Liver (tissue), 9 donors: ENCODE results near the gene PGM3. TPM values are rescaled to one million over a fixed set of nuclear protein-coding genes. Genes with fewer than 3 reads are reported as not detected.

ENCODE experiments used
- DNase-seq: peaks from one replicate; pipeline ENCODE4 v3.0.0-alpha.2; 2017; ENCODE audit warnings: low spot score
- H3K27ac ChIP-seq, 2 donors: one replicate each; pipeline ENCODE4 v1.7.0; 2013; ENCODE audit warnings: inconsistent platforms in 2 of 2, low read length in 2 of 2, control low read depth in 1 of 2, low read depth in 1 of 2, mild to moderate bottlenecking in 1 of 2
- H3K27me3 ChIP-seq, 4 donors: one replicate each; pipeline versions ENCODE4 v1.6.1 to v1.7.0; 2013; ENCODE audit warnings: low read length in 3 of 4, inconsistent platforms in 1 of 4, mild to moderate bottlenecking in 1 of 4, moderate library complexity in 1 of 4; ENCODE audit not compliant: control insufficient read depth in 4 of 4, insufficient read depth in 4 of 4
- H3K36me3 ChIP-seq, 4 donors: one replicate each; pipeline versions ENCODE4 v1.6.1 to v1.7.0; 2013; ENCODE audit warnings: low read length in 3 of 4, mild to moderate bottlenecking in 3 of 4, low read depth in 1 of 4, moderate library complexity in 1 of 4; ENCODE audit not compliant: control insufficient read depth in 4 of 4, insufficient read depth in 3 of 4
- H3K4me1 ChIP-seq, 4 donors: one replicate each; pipeline versions ENCODE4 v1.6.1 to v1.7.0; 2013; ENCODE audit warnings: low read length in 3 of 4, mild to moderate bottlenecking in 3 of 4, moderate library complexity in 1 of 4; ENCODE audit not compliant: control insufficient read depth in 4 of 4, insufficient read depth in 4 of 4
- H3K4me3 ChIP-seq, 3 donors: one replicate each; pipeline versions ENCODE4 v1.6.1 to v1.7.0; 2013; ENCODE audit warnings: low read length in 3 of 3, control low read depth in 1 of 3, low read depth in 1 of 3, mild to moderate bottlenecking in 1 of 3
- H3K9ac ChIP-seq, 2 donors: one replicate each; pipeline ENCODE4 v1.7.0; 2013; ENCODE audit warnings: low read length in 2 of 2, mild to moderate bottlenecking in 2 of 2, moderate library complexity in 2 of 2, control low read depth in 1 of 2, low read depth in 1 of 2
- H3K9me3 ChIP-seq, 4 donors: one replicate each; pipeline versions ENCODE4 v1.6.1 to v1.7.0; 2013; ENCODE audit warnings: low read length in 3 of 4; ENCODE audit not compliant: control insufficient read depth in 4 of 4
- EGR1 ChIP-seq, 2 donors: IDR thresholded peaks; 2 replicates each; pipeline ENCODE4 v1.6.1; 2016 to 2018; ENCODE audit warnings: antibody characterized with exemption in 2 of 2, low read depth in 2 of 2
- FOXA1 ChIP-seq: IDR thresholded peaks from 2 replicates; pipeline ENCODE4 v1.6.1; 2016; ENCODE audit warnings: antibody characterized with exemption
- FOXA2 ChIP-seq: IDR thresholded peaks from 2 replicates; pipeline ENCODE4 v1.6.1; 2016; ENCODE audit warnings: antibody characterized with exemption
- HNF4A ChIP-seq, 2 donors: conservative IDR thresholded peaks; 2 replicates each; pipeline ENCODE4 v1.6.1; 2016; ENCODE audit warnings: antibody characterized with exemption in 2 of 2, mild to moderate bottlenecking in 2 of 2
- HNF4G ChIP-seq: IDR thresholded peaks from 2 replicates; pipeline ENCODE4 v1.6.1; 2016; ENCODE audit warnings: antibody characterized with exemption
- JUND ChIP-seq, 2 donors: IDR thresholded peaks; 2 replicates each; pipeline ENCODE4 v1.6.1; 2016; ENCODE audit warnings: antibody characterized with exemption in 2 of 2
- NR2F2 ChIP-seq: IDR thresholded peaks from 2 replicates; pipeline ENCODE4 v1.6.1; 2016; ENCODE audit warnings: antibody characterized with exemption
- RAD21 ChIP-seq, 2 donors: IDR thresholded peaks; 2 replicates each; pipeline ENCODE4 v1.6.1; 2016; ENCODE audit warnings: antibody characterized with exemption in 2 of 2, mild to moderate bottlenecking in 2 of 2
- RXRA ChIP-seq, 2 donors: IDR thresholded peaks; 2 replicates each; pipeline ENCODE4 v1.6.1; 2017 to 2018; ENCODE audit warnings: antibody characterized with exemption in 2 of 2, mild to moderate bottlenecking in 1 of 2
- SP1 ChIP-seq: IDR thresholded peaks from 2 replicates; pipeline ENCODE4 v1.6.1; 2018; ENCODE audit warnings: antibody characterized with exemption, mild to moderate bottlenecking
- TAF1 ChIP-seq: conservative IDR thresholded peaks from 2 replicates; pipeline ENCODE4 v1.6.1; 2016; ENCODE audit warnings: antibody characterized with exemption, mild to moderate bottlenecking
- YY1 ChIP-seq: IDR thresholded peaks from 2 replicates; pipeline ENCODE4 v1.6.1; 2016; ENCODE audit warnings: antibody characterized with exemption, mild to moderate bottlenecking
- WGBS: extraction: QIAGEN DNeasy Blood & Tissue Kit; methylation state at CpG from one replicate; pipeline ENCODE4 v1.1.7; 2013; 5-methylcytosine and 5-hydroxymethylcytosine counted together
- polyA plus RNA-seq, 2 donors: library from polyadenylated mRNA; stranded (reverse) in 1 of 2; unstranded in 1 of 2; fragments of 200-250 nt in 1 of 2; fragments of >200 nt in 1 of 2; fragmentation: Nextera tagmentation in 1 of 2; extraction: Ambion mirVana in 1 of 2; gene quantifications; one replicate each; pipeline versions ENCODE4 v1.2.1 to v1.2.3, GENCODE V29; 2013 to 2015
- total RNA-seq, 2 donors: library from RNA; depleted of rRNA; stranded (reverse); fragments of >200 nt; gene quantifications; one replicate each; pipeline ENCODE4 v1.2.3, GENCODE V29; 2014
- TF ChIP-seq, protein P1 (sequence below): IDR thresholded peaks from 2 replicates; pipeline ENCODE4 v1.6.1; 2016; ENCODE audit warnings: antibody characterized with exemption
- TF ChIP-seq, protein P2 (sequence below): fragments of 150-350 bp; IDR thresholded peaks from 2 replicates; pipeline ENCODE4 v1.5.1; 2017; ENCODE audit warnings: improper control_type of control experiment, low read depth, low read length; ENCODE audit not compliant: missing input control
- donor health status: healthy.
- donor health status: healthy.
- donor health status: healthy.
- donor health status: healthy.
- donor health status: healthy.

The PGM3 gene
- total and polyA plus RNA-seq, 4 donors, result 14.7 to 61.1 (median 26.0) TPM

DNA sequence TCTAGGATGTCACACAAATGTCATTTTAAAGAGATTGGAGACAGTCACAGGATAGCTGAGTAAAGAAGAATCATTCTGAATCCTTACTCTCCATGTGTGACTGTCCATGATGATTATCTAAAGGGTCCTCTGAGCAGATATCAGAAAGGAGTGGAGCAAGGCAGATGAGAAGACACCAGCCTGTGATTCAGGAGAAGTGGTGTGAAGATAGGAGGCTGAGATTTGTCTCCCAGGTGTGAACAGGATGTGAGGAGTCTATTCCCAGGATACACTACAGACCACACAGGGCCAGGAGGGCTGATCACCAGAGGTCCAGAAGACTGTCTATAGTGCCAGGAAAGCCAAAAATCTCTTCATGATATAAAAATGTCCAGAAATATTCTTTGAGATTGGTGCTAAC is 27.1 kb upstream of the PGM3 start:
- no peaks in the 10 kb centered on the region for H3K36me3 ChIP-seq
- TF ChIP-seq HNF4G, result no peak
- TF ChIP-seq NR2F2, result no peak
- TF ChIP-seq, protein P1, sequence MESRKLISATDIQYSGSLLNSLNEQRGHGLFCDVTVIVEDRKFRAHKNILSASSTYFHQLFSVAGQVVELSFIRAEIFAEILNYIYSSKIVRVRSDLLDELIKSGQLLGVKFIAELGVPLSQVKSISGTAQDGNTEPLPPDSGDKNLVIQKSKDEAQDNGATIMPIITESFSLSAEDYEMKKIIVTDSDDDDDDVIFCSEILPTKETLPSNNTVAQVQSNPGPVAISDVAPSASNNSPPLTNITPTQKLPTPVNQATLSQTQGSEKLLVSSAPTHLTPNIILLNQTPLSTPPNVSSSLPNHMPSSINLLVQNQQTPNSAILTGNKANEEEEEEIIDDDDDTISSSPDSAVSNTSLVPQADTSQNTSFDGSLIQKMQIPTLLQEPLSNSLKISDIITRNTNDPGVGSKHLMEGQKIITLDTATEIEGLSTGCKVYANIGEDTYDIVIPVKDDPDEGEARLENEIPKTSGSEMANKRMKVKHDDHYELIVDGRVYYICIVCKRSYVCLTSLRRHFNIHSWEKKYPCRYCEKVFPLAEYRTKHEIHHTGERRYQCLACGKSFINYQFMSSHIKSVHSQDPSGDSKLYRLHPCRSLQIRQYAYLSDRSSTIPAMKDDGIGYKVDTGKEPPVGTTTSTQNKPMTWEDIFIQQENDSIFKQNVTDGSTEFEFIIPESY, result no peak
- no peak for TF ChIP-seq FOXA1
- no peak for TF ChIP-seq YY1
- TF ChIP-seq SP1, result no peak
- TF ChIP-seq FOXA2, result no peak
- no peak for TF ChIP-seq RAD21 (IDR thresholded peaks at IDR 0.05)
- no peak for TF ChIP-seq HNF4A (conservative IDR thresholded peaks at IDR 0.05)
- no peak for TF ChIP-seq RXRA (IDR thresholded peaks at IDR 0.05)
- TF ChIP-seq, protein P2, sequence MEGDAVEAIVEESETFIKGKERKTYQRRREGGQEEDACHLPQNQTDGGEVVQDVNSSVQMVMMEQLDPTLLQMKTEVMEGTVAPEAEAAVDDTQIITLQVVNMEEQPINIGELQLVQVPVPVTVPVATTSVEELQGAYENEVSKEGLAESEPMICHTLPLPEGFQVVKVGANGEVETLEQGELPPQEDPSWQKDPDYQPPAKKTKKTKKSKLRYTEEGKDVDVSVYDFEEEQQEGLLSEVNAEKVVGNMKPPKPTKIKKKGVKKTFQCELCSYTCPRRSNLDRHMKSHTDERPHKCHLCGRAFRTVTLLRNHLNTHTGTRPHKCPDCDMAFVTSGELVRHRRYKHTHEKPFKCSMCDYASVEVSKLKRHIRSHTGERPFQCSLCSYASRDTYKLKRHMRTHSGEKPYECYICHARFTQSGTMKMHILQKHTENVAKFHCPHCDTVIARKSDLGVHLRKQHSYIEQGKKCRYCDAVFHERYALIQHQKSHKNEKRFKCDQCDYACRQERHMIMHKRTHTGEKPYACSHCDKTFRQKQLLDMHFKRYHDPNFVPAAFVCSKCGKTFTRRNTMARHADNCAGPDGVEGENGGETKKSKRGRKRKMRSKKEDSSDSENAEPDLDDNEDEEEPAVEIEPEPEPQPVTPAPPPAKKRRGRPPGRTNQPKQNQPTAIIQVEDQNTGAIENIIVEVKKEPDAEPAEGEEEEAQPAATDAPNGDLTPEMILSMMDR, result no peak

DNA sequence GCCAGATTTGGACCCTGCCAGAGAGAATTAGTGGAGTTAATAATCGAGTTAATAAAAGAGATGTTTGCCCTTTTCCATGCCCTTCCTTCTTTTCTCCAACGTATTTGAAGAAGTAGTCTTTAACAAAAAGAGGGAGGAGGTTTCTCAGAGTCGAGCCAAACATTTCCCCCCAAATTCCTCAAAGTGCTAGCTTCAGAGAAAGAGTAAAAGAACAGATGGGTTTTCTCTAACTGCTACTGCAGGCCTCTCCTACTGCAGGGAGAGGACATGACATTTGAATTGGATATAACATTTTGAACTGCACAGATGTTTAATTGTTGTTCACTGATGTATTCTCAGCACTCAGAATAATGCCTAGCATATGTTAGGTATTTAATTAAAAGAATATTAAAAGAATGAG is 25.6 kb upstream of the PGM3 start:
- DNase-seq, result no peak

More for the DNA sequence above, 27.1 kb upstream of the PGM3 start:
- H3K27ac ChIP-seq, result no peak overlapping the region
- H3K27me3 ChIP-seq, result no peaks in the 10 kb centered on the region
- H3K4me3 ChIP-seq, result no peak overlapping the region
- H3K9ac ChIP-seq, result no peak overlapping the region
- DNase-seq, result no peak
- no peaks in the 10 kb centered on the region for H3K4me1 ChIP-seq
- no peaks in the 10 kb centered on the region for H3K9me3 ChIP-seq

More for the DNA sequence above, 25.6 kb upstream of the PGM3 start:
- Histone ChIP-seq H3K4me1 (no peaks in the 10 kb centered on the region), H3K9ac (no peak overlapping the region), H3K9me3 (no peaks in the 10 kb centered on the region), H3K36me3 (no peaks in the 10 kb centered on the region), H3K27me3 (no peaks in the 10 kb centered on the region), H3K27ac (no peak overlapping the region), H3K4me3 (no peak overlapping the region)
- TF ChIP-seq, protein P2, result no peak
- TF ChIP-seq TAF1 (no peak), JUND (IDR thresholded peaks at IDR 0.05) (no peak), EGR1 (IDR thresholded peaks at IDR 0.05; ENCODE audit: low read depth in 2 of 2) (no peak), RXRA (IDR thresholded peaks at IDR 0.05) (no peak), YY1 (no peak)
- 65% methylated on average over 3 of the region's 3 CpGs for WGBS
